Stimulated activated CD4-positive, alpha-beta T cell treated with anti-CD3 and anti-CD28 coated beads, TNF-alpha, amount 100 ng/mL, for 4 hours (primary cell): Measurements from ENCODE around the gene NPHP4.

Source experiments
- DNase-seq, 3 experiments: peaks; one replicate each; pipeline ENCODE4 v3.0.0-alpha.2; 2020; ENCODE audit warnings: low read depth in 3 of 3

NPHP4 gene

DNA sequence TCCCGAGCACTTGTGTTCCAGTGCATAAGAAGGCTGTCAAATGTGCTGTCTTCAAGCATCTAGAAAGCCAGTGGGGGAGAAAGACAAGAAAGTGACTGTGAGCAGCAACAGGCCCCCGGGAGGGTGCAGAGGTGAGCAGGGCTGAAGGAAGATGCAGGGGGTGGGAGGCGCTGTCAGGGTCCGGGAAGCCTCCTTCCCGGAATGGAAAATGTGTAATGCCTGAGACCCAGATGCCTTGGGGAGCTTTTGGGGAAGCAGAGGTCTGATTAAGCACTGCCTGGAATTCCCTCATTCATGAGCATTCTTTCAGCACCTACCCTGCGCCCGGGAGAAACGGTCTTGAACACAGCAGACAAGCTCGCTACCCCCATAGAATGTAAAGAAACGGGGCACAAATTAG lies 1.3 kb downstream of the NPHP4 start:
- DNase-seq: no peak

DNA sequence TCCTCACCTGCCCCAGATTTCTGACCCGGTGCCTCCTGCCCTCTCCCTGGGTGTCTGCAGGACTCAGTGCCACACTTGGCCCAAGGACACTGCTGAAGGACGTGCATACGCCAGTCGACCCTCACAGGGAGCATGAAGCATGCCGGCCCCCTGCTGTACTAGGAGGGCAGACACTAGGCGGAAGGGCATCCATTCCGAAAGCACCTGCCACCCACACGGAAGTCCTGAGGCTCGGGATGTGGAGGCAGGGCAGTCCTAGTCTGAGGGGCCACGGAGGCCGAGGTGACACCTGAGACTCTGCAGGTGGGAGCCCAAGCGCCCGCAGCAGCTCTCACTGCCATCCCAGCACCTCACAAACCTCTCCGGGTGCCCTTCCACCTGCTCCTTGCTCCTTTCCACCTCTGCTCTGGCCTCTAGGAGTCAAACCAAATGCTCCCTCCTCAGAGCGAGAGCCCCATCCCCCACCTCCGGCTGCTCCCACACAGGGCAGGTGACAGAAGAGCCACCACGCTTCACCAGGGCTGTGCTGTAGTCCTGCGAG lies 2.4 kb downstream of the NPHP4 start:
- DNase-seq: no peak

DNA sequence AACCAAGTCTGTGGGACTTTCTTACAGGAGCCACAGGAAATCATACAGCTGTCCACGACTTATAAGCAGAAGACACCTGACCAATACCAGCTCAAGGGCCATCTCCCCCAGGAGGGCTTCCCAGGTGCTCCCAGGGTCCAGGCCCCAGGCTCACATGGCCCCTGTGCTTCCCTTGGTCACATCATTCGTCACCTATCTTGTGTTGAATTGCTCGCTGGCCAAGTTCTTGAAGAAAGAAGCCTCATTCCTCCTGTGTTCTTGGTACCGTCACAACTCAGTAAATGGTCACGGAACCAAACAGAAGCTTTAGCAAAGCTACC lies 3.0 kb downstream of the NPHP4 start:
- no peak for DNase-seq

DNA sequence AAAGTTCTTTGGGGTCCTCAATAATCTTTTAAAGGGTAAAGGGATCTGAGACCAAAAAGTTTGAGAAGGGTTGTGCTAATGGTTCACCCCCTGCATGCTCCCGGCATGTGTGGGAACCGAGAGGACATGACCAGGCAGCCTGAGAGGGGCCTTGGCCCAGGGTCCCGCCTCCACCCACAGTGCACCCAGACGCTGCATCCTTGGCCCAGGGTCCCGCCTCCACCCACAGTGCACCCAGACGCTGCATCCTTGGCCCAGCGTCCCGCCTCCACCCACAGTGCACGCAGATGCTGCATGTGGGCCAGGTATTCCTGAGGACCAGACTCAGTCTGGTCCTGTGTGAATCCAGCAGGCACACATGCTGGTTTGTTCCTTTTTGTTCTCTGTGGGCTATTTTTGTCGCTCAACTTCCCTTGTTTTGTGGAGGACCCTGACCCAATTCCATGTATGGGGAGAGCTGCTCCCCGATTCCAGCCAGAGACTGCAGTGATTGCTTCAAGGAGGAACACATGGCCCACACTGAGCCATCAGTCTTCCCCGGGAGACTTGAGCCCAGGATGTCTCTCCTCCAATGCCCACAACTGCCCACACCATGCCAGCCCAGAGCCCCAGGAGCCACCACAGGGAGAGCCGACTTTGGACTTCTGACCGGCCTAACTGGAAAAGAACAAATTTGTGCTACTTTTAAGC lies 3.5 kb downstream of the NPHP4 start:
- no peak for DNase-seq

DNA sequence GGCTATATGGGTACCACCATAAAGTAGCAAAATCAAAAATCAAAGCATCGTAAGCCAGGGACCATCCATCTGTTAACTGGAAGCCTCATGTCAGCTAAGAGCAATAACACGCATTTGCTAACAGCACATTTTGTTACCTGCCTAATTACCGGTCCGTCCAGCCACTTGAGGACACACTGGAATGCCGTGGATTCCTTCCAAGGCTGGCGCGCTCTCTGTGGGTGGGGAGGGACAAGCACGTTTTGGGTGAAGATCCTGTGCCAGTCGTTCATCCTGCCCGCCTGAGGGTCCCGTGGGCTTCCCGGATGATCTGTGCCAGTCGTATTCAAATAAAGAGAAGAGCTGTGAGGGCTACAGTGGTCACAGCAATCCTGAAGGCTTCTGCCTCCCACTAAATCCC lies 6.2 kb downstream of the NPHP4 start:
- no peak for DNase-seq

DNA sequence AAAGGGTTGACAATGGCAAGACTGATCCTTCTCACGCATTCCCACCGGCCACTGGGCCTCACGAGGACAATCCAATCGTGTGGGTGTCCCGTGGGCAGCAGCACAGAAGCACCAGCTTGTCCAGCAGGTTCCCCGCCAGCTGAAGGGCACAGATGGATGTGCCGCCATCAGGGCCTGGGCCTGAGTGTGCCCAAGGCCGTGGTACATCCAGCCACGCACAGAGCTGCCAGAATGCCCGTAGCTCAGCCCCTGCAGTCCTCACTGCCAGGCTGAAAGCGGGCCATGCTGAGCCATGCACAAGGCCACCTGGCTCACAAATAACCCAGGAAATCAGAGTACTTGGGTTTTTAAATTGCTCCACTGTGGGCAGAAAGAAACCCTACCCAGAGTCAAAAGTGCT lies 7.0 kb downstream of the NPHP4 start:
- no peak for DNase-seq

DNA sequence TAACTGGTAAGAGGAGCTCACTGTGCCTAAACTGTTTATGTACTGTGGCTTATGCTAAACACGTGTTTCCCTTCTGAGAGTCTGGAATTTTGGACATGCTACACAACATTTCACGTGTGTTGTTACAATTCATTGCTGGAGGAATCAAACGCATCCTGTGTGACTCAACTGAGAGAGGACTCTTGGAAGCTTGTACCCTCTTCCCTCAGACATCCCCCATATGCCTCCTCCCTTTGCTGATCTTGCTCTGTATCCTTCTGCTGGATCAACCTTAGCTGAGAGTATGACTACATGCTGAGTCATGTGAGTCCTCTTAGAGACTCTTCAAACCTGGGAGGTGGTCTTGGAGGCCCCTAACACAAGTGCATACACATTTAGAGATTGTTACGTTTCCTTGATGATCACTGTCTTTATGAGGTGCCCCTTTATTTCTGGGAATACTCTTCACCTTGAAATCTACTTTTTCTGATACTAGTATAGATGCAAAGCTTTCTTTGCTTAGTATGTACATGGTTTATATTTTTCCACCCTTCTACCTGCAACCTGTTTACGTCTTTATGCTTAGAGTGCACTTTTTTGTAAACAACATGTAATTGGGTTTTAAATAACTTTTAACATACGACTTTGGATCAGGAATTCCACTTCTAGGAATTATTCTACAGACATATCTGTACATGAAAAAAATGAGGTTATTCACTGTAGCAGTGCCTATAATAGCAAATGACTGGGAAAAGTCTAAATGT lies 8.7 kb downstream of the NPHP4 start:
- DNase-seq: no peak

DNA sequence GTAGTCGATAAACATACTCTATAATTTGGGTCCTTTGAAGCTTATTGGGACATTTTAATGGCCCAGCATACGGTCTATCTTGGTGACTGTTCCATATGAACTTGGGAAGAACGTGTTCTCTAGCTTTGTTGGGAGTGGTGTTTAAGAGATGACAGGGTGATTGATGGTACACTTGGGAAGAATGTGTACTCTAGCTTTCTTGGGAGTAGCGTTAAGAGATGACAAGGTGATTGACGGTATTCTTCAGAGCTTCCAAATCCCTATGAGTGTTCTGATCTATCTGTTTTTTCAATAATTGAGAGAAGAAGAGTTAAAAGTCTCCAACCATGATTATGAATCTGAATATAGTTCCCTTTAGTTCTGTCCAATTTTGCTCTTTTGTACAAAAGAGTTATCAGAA lies 9.4 kb downstream of the NPHP4 start:
- no peak for DNase-seq

DNA sequence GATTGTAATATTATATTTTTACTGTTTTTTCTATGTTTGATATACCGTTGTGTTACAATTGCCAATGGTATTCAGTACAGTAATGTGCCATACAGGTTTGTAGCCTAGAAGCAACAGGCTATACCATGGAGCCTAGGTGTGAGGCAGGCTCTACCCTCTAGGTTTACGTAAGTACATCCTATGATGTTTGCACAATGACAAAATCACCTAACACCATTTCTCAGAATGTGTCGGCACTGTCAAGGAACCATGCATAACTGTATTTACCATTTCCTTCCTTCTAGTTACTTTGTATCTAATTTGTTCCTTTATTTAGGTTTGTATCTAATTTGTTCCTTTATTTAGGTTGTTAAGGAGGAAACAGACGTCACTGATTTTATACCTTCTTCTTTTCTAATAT lies 9.9 kb downstream of the NPHP4 start:
- no peak for DNase-seq

DNA sequence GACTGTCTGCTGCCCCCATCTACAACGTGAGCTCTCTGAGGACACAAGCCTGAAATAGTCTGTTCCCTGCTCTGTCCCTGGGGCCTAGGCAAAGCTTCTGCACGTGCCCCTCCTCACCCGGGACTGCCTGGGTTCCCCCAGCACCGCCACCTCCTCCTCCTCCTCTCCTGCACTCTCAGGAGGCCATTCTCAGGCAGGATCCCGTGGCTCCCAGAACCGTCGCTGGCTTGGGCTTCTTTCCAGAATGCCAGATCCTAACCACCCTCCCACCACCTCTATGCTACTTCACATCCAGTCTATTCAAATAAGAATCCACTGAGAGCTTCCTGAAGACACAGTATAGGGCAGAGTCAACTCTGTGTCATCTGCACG lies 11.2 kb downstream of the NPHP4 start:
- DNase-seq: no peak

DNA sequence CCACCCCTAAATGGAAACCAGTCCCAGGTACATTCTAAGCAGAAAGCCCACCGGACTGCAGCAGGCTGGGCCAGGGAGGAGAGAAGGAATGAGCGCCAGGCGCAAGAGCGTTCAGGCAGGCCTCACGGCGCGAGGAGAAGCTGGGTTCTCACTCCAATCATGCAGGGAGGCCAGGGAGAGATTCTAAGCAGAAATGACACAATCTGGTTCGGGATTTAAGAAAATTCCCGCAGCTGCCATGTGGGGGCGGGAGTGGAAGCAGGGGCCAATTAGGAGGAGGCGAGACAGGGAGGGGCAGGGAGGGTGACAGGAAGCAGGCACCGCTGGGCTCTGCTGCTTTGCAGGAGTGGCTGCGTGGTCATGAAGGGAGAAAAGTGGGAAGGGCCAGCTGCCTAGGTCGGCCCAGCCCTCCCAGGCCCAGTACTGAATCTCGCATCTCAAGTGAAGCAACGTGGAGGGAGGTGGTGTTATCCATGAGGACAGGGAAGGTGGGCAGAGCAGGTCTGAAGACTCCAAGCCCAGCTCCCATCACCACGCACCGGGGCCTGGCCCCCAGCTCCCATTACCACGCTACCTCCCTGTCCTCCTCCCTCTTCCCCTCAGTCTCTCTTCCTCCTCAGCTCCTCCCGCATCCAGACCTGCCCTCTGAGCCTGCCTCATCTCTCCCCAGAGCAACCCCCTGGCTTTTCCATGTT lies 11.8 kb downstream of the NPHP4 start:
- no peak for DNase-seq

DNA sequence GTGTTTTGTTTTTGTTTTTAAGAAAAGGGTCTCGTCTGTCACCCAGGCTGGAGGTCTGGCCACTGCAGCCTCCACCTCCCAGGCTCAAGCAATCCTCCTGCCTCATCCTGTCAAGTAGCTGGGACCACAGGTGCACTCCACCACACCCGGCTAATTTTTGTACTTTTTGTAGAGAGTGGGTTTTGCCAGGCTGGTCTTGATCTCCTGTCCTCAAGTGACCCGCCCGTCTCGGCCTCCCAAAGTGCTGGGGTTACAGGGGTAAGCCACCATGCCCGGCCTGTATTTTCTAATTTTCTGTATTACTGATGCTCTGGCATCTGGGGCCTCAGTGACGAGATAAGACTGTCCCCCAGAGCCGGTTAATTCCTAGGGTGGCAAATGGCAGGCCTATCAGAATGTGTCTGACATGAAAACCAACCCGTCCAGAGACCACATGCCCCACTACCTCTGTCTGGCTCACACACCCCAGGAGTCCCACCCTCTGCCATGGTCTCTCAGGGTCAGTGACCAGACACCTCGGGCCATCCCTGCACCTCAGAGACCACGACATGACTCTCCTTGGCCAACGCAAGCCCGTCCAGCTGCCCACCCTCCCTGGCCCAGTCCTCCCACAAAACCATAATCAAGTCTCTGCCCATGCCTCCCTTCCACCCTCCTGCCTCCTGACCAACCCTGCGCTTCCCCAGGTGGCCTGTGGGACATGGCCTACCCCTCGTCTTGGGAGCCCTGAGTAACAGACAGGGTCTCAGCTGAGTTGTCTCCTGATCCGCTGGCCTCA lies 12.5 kb downstream of the NPHP4 start:
- no peak for DNase-seq

DNA sequence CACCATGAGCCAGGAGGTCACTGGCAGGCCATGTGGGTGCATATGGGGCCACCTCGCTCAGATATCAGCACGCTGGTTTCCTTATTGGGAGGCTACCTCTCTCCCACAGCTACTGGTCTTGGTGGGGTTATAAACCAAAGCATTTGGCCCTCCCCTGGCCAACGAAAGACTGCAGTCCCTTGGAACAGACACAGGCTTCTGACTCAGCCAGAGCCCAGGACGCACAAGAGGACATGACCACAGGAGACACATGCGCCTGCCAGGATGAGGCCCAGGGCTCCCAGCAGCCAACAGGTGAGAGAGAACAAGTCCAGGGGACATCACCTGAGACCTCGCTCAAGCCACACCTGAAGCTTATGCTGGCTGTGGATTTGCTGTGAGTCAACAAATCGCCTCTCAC lies 13.8 kb downstream of the NPHP4 start:
- DNase-seq: no peak

DNA sequence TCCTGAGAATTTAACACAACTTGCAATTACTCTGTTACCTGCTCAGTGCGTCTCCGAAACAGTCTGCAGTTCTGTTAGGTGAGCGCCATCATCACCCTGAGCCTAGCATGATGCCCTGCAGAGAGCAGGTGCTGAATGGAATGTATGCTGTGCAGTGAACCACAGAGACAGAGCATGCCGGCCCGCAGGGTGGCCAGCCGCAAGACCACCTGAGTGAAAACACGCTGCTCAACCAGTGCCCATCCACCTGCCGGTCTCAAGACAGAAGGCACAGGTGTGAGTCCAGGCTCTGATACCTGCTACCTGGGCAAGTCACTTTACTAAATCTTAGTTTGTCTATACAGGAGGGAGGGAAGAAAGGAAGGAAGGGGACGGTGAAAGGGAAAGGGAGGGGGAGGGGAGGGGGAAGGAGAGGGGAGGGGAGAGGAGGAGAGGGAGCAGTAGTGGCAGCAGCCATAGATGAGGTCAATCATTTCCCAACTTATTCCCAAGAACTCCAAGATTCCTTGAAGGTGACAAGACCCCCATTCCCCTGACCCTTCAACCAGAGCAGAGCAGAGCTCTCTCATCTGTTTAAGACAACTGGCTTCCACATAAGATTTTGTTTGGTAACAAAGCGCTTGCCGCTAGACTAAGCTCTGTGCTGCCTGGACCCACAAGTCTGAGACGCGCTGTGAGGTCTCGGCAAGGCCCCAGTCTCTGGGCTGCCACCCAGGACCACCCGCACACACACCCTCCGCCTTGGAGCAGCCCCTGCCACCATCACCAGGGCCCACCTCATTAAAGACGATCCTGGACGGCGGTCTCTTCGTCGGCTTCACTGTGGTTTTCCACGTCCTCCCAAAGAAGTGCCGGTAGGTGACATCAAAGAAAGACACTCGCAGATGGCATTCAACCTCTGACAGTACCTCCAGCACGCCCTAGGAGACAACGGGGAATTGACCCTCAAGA lies 14.5 kb downstream of the NPHP4 start:
- DNase-seq: no peak

DNA sequence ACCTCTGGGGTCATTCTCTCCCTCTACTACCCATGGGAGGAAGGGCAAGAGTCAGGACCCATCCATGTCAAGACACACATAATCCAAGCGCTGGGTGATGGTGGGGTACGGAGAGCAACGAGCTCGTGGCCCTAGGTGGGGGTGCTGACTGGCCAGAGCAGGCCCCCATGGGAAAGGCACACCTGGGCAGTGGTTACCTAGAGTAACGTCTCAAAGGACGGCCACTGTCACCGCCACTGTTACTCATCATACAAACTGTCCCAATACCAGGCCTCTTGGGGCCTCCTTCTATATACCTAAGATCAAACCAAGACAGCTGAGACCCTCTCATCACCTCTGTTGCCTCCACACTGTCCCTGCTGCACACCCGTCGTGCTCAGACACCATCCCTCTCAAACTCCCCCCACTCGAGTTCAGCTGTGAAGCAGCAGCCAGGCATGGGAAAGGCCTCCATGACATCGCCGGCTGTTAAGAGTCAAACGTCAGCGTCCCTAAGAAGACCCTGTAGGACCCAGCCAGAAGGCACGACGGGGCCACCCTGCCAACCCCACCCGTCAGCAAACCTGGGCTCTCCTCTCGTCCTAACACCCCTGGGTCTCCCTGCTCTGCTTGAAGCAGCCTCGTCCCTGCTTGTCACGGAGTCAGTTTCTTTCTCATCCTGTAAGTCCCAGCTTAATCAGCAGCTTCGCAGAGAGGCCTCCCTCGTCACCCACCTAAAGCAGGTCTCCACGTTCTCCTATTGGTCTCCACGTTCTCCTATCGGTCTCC lies 15.3 kb downstream of the NPHP4 start:
- DNase-seq: no peak

DNA sequence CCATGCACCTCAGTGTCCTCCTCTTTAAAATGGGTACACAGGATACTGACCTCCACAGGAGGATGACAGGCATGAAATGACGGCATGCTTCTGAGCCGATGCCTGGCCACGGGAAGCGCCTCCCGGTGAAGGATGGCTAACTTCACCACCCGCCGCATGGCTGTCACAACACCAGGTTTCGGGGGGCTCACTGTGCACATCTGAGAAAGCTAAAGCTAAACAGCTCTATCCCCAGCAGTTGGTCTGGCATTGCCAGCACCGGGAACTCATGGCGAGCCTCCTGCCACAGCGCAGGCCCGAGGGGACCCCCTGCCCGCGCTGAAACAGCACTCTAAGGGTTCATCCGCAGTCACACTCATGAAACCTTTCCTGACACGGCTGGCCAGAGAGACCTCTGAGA lies 16.0 kb downstream of the NPHP4 start:
- no peak for DNase-seq

DNA sequence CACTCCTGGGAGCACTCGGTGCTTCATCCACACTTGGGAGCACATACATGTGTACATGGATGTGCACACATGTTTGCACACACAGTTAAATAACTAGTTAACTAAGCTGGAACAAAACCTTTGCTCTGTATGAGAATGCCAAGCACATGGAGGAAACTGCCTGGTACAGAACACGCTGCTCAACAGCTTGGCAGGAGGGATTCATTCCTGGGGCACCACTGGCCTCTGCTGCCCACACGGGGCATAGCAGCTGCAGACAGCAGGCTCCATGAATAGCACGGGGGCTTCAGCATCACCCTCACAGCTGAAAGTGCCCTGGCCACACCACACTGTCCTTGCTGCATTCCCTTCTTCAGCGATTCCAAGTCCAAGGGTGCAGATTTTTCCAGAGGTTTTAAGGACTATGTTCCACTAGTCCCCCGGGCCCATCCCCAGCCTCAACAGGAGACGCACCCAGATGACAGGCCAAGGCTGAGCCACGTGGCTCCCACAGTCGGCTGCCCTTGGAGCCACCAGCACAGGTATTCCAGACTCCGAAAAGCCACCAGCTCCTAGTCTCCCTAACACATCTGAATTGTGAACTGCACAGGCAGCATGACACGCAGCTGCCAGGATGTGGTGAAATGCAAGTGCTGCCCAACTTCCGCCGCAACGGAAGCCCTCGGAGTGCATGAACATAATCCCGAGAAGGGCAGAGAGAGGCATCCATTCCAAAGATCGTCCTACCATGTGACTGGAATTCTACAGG lies 16.9 kb downstream of the NPHP4 start:
- no peak for DNase-seq

DNA sequence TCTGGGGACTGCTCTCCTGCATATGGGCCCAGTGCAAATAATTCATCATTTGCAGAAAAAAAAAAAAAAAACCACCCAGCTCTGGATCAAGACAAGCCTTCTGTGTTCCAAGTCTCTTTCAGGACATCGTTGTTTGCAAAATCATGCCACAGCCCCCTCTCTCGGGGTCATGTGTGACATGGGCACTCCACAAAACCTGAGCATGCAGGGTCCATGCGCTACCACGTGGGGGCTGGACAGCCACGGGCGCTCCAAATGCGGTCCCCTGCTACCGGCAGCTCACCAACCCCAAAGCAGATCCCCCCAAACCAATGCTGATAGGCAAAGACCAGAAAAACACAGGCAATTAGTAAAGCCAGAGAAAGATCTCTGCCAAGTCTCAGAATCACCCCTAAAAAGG lies 17.6 kb downstream of the NPHP4 start:
- no peak for DNase-seq

DNA sequence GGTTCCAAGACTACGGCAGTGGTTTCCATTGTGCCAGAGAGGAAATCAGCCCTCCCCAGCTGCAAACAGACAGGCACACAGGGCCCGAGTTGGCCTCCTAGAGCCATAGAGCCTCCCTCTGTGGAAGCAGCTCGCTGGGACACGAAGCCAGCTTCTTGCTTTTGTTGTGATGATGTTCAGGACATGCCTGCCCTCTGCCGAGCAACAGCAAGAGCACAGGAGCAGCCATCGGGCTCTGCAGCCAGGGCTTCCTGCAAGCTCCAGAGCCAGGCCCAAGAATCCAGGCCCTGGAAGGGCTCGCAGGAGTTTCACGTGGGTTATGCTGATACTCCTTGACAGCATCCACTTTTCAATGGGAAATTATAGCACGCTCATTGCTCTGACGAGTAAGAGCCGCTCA lies 18.5 kb downstream of the NPHP4 start:
- no peak for DNase-seq

DNA sequence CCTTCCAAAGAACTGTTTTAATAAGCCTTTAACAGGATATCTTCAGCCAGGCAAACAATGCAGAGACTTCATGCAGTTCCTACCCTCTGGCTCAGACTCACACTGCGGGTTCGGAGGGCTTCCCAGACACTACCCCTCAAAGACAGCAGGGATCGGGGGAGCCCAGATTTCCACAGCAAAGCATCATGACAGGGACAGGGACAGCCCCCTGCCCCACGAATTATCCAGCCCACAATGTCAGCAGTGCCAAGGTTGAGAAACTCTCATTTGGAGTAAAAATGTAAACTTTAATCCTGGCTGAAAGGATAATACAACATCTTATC lies 20.1 kb downstream of the NPHP4 start:
- no peak for DNase-seq
